H9 (cell line): ENCODE measurements around the gene PMEPA1. TPM values are rescaled to one million over a fixed set of nuclear protein-coding genes. Genes with fewer than 3 reads are reported as not detected.

ENCODE experiments used
- DNase-seq: peaks from one replicate; pipeline ENCODE4 v3.0.0-alpha.2; 2017
- H2AFZ ChIP-seq: one replicate; pipeline ENCODE4 v1.6.1; 2013; ENCODE audit warnings: mild to moderate bottlenecking, low read length, control low read depth, moderate library complexity
- H2AK5ac ChIP-seq: 2 replicates; pipeline ENCODE4 v1.6.1; 2013; ENCODE audit warnings: low read length, control low read depth, mixed read lengths; ENCODE audit not compliant: insufficient read length
- H2BK120ac ChIP-seq: one replicate; pipeline ENCODE4 v1.6.1; 2013; ENCODE audit warnings: low read depth, mild to moderate bottlenecking, low read length, control low read depth, inconsistent platforms; ENCODE audit not compliant: poor library complexity, severe bottlenecking
- H2BK12ac ChIP-seq: 2 replicates; pipeline ENCODE4 v1.6.1; 2013; ENCODE audit warnings: low read length, control low read depth, mixed read lengths, low read depth; ENCODE audit not compliant: insufficient read length
- H2BK15ac ChIP-seq: 2 replicates; pipeline ENCODE4 v1.6.1; 2013; ENCODE audit warnings: low read depth, low read length, control low read depth
- H2BK20ac ChIP-seq: one replicate; pipeline ENCODE4 v1.6.1; 2013; ENCODE audit warnings: low read depth, mild to moderate bottlenecking, low read length, control low read depth, inconsistent platforms; ENCODE audit not compliant: poor library complexity, severe bottlenecking
- H2BK5ac ChIP-seq: 2 replicates; pipeline ENCODE4 v1.6.1; 2013; ENCODE audit warnings: low read length, control low read depth, mixed read lengths; ENCODE audit not compliant: insufficient read length
- H3K14ac ChIP-seq: 2 replicates; pipeline ENCODE4 v1.6.1; 2013; ENCODE audit warnings: low read length, control low read depth; ENCODE audit not compliant: insufficient read depth
- H3K18ac ChIP-seq: 2 replicates; pipeline ENCODE4 v1.6.1; 2013; ENCODE audit warnings: low read depth, mild to moderate bottlenecking, mixed read lengths, low read length, control low read depth; ENCODE audit not compliant: insufficient read length
- H3K23ac ChIP-seq: 2 replicates; pipeline ENCODE4 v1.6.1; 2013; ENCODE audit warnings: low read length, control low read depth, mixed read lengths, low read depth; ENCODE audit not compliant: insufficient read length
- H3K23me2 ChIP-seq: 2 replicates; pipeline ENCODE4 v1.6.1; 2013; ENCODE audit warnings: low read depth, mild to moderate bottlenecking, mixed read lengths, low read length, control low read depth; ENCODE audit not compliant: insufficient read length, poor library complexity, severe bottlenecking
- H3K27ac ChIP-seq: 2 replicates; pipeline ENCODE4 v1.5.1; 2013; ENCODE audit warnings: low read length, control low read depth, mixed read lengths, low read depth; ENCODE audit not compliant: insufficient read length
- H3K27me3 ChIP-seq: 2 replicates; pipeline ENCODE4 v1.6.1; 2013; ENCODE audit warnings: low read length, control low read depth, inconsistent platforms; ENCODE audit not compliant: insufficient read depth
- H3K4ac ChIP-seq: 2 replicates; pipeline ENCODE4 v1.6.1; 2013; ENCODE audit warnings: low read depth, mild to moderate bottlenecking, control low read depth, inconsistent platforms, low read length, moderate library complexity
- H3K4me1 ChIP-seq: 2 replicates; pipeline ENCODE4 v1.6.1; 2013; ENCODE audit warnings: low read length, control low read depth, inconsistent platforms; ENCODE audit not compliant: insufficient read depth
- H3K4me2 ChIP-seq: 2 replicates; pipeline ENCODE4 v1.6.1; 2013; ENCODE audit warnings: low read length, control low read depth, mixed read lengths; ENCODE audit not compliant: insufficient read length, insufficient read depth
- H3K56ac ChIP-seq: 2 replicates; pipeline ENCODE4 v1.6.1; 2013; ENCODE audit warnings: low read depth, mild to moderate bottlenecking, mixed read lengths, low read length, control low read depth; ENCODE audit not compliant: insufficient read length
- H3K79me1 ChIP-seq: 2 replicates; pipeline ENCODE4 v1.6.1; 2013; ENCODE audit warnings: low read depth, mild to moderate bottlenecking, moderate library complexity, low read length, control low read depth, inconsistent platforms; ENCODE audit not compliant: insufficient read depth, poor library complexity, severe bottlenecking
- H3K79me2 ChIP-seq: 2 replicates; pipeline ENCODE4 v1.6.1; 2013; ENCODE audit warnings: low read length, control low read depth, inconsistent platforms; ENCODE audit not compliant: insufficient read depth
- H3K9ac ChIP-seq: 2 replicates; pipeline ENCODE4 v1.6.1; 2013; ENCODE audit warnings: low read length, control low read depth, mixed read lengths; ENCODE audit not compliant: insufficient read length; ENCODE audit errors: extremely low read depth
- H3K9me3 ChIP-seq: one replicate; pipeline ENCODE4 v1.6.1; 2013; ENCODE audit warnings: low read depth, low read length, inconsistent platforms; ENCODE audit not compliant: control insufficient read depth
- H3T11ph ChIP-seq: one replicate; pipeline ENCODE4 v1.6.1; 2013; ENCODE audit warnings: mild to moderate bottlenecking, low read length, control low read depth, inconsistent platforms
- H4K20me1 ChIP-seq: one replicate; pipeline ENCODE4 v1.6.1; 2013; ENCODE audit not compliant: control insufficient read depth, insufficient read length, insufficient read depth
- H4K5ac ChIP-seq: 2 replicates; pipeline ENCODE4 v1.6.1; 2013; ENCODE audit warnings: low read depth, mild to moderate bottlenecking, mixed read lengths, low read length, control low read depth; ENCODE audit not compliant: insufficient read length
- H4K8ac ChIP-seq: replicated peaks from 2 replicates; pipeline ENCODE4 v1.6.1; 2013; ENCODE audit warnings: low read length, control low read depth, mixed read lengths, low read depth; ENCODE audit not compliant: insufficient read length
- H4K91ac ChIP-seq: 2 replicates; pipeline ENCODE4 v1.6.1; 2013; ENCODE audit warnings: low read depth, mild to moderate bottlenecking, moderate library complexity, mixed read lengths, low read length, control low read depth; ENCODE audit not compliant: insufficient read length
- H3K27ac Mint-ChIP-seq, 3 experiments: 2 replicates in 2 of 3; 3 replicates in 1 of 3; pipeline ENCODE4 v1.8.0; 2020 to 2021; ENCODE audit warnings: mixed read lengths in 3 of 3, mild to moderate bottlenecking in 1 of 3, moderate library complexity in 1 of 3
- H3K27me3 Mint-ChIP-seq: 2 replicates; pipeline ENCODE4 v1.8.0; 2021; ENCODE audit warnings: low read depth, mild to moderate bottlenecking, moderate library complexity, mixed read lengths
- H3K36me3 Mint-ChIP-seq, 3 experiments: 2 replicates in 2 of 3; 3 replicates in 1 of 3; pipeline ENCODE4 v1.8.0; 2020 to 2021; ENCODE audit warnings: low read depth in 3 of 3, mixed read lengths in 3 of 3; ENCODE audit not compliant: insufficient read depth in 1 of 3
- H3K4me1 Mint-ChIP-seq, 2 experiments: 2 replicates each; pipeline ENCODE4 v1.8.0; 2020; ENCODE audit warnings: mixed read lengths in 2 of 2
- H3K4me3 Mint-ChIP-seq, 2 experiments: 2 replicates in 1 of 2; 3 replicates in 1 of 2; pipeline ENCODE4 v1.8.0; 2020 to 2021; ENCODE audit warnings: mild to moderate bottlenecking in 2 of 2, mixed read lengths in 2 of 2, moderate library complexity in 1 of 2
- H3K9me3 Mint-ChIP-seq, 2 experiments: 2 replicates in 1 of 2; 3 replicates in 1 of 2; pipeline ENCODE4 v1.8.0; 2020; ENCODE audit warnings: mild to moderate bottlenecking in 2 of 2, mixed read lengths in 2 of 2, moderate library complexity in 1 of 2
- WGBS: extraction: QIAGEN DNeasy Blood & Tissue Kit; methylation state at CpG from one replicate; pipeline ENCODE4 v1.1.7; 2013; ENCODE audit warnings: missing lambda C conversion rate, low lambda C conversion rate, mixed read lengths; ENCODE audit not compliant: insufficient read length; ENCODE audit errors: extremely low coverage; 5-methylcytosine and 5-hydroxymethylcytosine counted together
- total RNA-seq: library from RNA; stranded (reverse); gene quantifications from 2 replicates; pipeline ENCODE4 v1.2.1, GENCODE V29; 2021
- TF ChIP-seq, protein P1 (sequence below): fragments of 200-600 bp; sonication (generic); conservative IDR thresholded peaks from 3 replicates; pipeline ENCODE4 v1.8.0; 2021; ENCODE audit warnings: antibody characterized with exemption, mild to moderate bottlenecking

PMEPA1 gene
- total RNA-seq, 1 experiment from 2014 or later: 34.6 TPM

DNA sequence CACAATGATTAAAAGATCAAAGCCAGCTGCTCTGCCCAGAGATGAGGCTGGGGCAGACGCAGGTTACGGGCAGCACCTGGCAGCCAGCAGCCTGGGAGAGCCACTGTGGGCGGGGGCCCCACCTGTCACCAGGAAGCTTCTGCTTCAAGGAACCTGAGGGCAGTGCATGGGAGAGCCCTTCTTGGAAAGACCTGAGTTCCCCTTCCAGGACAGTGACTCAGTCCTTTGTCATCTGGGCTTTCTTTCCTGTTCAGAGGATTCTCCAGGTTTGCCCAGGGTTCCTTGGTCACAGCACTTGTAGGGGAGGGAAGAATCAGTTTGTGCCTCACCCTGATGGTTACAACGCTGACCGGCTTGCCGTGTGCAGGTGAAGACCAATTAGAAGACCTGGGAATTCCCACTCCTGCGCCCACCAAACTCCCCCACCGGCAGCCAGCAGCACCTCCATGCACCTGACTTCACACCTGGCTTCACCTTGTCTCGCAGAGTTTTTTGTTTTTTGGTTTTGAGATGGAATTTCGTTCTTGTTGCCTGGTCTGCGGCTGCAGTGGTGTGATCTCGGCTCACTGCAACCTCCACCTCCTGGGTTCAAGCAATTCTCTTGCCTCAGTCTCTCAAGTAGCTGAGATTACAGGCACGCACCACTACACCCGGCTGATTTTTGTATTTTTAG is 91.6 kb downstream of the PMEPA1 start:
- H3K56ac ChIP-seq: no peak overlapping the region

More for the DNA sequence above, 91.6 kb downstream of the PMEPA1 start:
- H3K27me3 ChIP-seq: no peaks in the 10 kb centered on the region
- no peak overlapping the region for H3T11ph ChIP-seq
- Mint-ChIP-seq H3K4me1 (peaks cover 0 to 3% of the 10 kb centered on the region in 2 experiments; a peak in 1 of 4 replicates), H3K36me3 (no peaks in the 10 kb centered on the region), H3K9me3 (no peaks in the 10 kb centered on the region), H3K27ac (no peak overlapping the region), H3K4me3 (no peak overlapping the region), H3K27me3 (peaks cover 9% of the 10 kb centered on the region)
- H4K20me1 ChIP-seq: peaks cover 3% of the 10 kb centered on the region
- no peak overlapping the region for H3K27ac ChIP-seq
- H2AK5ac ChIP-seq: no peak overlapping the region
- H3K23me2 ChIP-seq: no peaks in the 10 kb centered on the region
- H3K23ac ChIP-seq: no peak overlapping the region
- H2BK5ac ChIP-seq: no peak overlapping the region
- H3K79me2 ChIP-seq: no peaks in the 10 kb centered on the region
- no peak overlapping the region for H2BK20ac ChIP-seq
- no CpG with 5 or more reads among the region's 14 CpGs for WGBS
- no peak for DNase-seq
- H3K4me2 ChIP-seq: no peak overlapping the region
- no peak overlapping the region for H2BK15ac ChIP-seq
- no peaks in the 10 kb centered on the region for H3K9me3 ChIP-seq
- H2BK12ac ChIP-seq: no peak overlapping the region
- no peak overlapping the region for H2BK120ac ChIP-seq
- H3K9ac ChIP-seq: no peak overlapping the region
- TF ChIP-seq, protein P1, sequence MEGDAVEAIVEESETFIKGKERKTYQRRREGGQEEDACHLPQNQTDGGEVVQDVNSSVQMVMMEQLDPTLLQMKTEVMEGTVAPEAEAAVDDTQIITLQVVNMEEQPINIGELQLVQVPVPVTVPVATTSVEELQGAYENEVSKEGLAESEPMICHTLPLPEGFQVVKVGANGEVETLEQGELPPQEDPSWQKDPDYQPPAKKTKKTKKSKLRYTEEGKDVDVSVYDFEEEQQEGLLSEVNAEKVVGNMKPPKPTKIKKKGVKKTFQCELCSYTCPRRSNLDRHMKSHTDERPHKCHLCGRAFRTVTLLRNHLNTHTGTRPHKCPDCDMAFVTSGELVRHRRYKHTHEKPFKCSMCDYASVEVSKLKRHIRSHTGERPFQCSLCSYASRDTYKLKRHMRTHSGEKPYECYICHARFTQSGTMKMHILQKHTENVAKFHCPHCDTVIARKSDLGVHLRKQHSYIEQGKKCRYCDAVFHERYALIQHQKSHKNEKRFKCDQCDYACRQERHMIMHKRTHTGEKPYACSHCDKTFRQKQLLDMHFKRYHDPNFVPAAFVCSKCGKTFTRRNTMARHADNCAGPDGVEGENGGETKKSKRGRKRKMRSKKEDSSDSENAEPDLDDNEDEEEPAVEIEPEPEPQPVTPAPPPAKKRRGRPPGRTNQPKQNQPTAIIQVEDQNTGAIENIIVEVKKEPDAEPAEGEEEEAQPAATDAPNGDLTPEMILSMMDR: no peak
- H4K5ac ChIP-seq: no peak overlapping the region
- no peak overlapping the region for H3K4ac ChIP-seq
- no peaks in the 10 kb centered on the region for H3K79me1 ChIP-seq
- no peaks in the 10 kb centered on the region for H3K4me1 ChIP-seq
- H3K18ac ChIP-seq: no peak overlapping the region
- no peak overlapping the region for H4K8ac ChIP-seq
- H3K14ac ChIP-seq: no peak overlapping the region
- no peak overlapping the region for H2AFZ ChIP-seq
- no peak overlapping the region for H4K91ac ChIP-seq
